8988T (cell line): Measurements from ENCODE around the gene ARHGEF7.
A peak's percentile ranks its signal among the peaks of the same experiment; 100 is the strongest.

ENCODE experiments used
- DNase-seq: peaks from one replicate; pipeline ENCODE4 v3.0.0; 2011

The ARHGEF7 gene

DNA sequence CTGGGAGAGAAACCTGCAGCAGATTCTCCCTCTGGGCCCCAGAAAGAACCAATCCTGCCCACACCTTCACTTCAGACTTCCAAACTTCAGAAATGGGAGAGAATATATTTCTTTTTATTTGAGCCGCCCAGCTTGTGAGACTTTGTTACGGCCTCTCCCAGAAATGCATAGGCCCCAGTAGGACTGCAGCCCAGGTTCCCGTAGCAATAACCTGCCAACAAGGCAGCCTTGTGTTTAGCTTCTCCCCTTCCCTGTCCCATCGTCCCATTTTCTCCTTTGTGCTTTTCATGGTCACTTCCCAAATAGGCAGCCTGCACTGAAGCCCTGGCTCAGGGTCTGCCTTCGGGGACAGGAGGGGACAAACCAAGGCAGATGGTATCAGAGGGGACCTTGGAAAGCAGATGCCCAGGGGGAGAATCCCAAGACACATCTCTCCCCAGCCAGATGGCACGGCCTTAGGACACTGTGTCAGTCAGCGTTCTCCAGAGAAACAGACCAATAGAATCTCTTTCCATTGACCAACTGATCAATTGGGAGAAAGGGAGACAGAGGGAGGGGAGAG is 3.7 kb upstream of the ARHGEF7 start:
- no peak for DNase-seq

DNA sequence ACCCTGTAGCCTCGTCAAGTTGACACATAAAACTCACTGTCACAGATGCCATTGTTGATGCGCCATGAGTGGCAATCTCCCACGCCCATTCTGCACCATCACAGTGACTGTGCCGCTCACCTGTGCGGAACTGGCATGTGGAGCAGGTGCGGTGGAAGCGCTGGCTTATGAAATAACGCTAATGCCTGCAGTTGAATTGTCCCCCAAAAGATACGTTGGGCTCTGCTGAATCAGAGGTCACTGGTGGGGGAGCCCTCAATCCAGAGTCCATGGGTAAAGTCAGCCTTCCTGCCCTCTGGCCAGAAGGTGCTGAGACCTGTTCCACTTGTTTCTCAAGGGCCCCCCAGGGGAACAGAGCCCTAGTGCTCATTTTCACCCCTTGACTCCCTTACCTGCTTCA is 2.9 kb upstream of the ARHGEF7 start:
- DNase-seq, result no peak

DNA sequence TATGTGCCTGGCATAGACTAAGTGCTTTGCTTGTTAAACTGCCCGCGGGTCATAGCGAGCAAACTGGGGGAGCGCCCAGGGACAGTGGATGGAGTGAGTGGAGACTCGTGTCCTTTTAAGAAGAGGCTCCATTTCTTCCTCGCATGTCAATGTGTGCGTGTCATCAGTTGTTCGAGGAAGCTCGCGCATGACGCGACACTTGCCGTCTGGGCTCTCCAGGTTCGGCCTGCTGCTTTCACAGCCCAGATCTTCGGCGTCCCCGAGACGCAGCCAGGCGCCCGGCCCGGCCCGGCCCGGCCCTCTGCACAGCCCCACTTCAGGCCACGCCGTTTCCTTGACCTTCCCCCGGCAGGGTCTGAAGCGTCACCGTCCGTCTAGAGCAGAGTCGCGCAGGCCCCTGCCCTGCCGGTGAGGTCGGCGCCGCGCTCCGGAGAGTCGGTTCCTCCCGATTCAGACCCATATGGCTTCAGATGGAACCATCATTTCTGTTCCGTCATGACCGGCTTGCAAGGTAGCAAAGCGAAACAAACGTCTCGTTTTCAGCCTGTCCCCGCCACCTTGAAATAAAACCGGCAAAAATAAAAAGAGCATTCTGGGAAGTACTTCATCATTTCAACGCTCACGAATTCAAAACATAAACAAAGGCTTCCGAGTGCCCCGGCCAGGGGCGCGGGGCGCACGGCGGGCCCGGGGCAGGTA is 599 bp upstream of the ARHGEF7 start:
- peak; percentile 23 for DNase-seq

DNA sequence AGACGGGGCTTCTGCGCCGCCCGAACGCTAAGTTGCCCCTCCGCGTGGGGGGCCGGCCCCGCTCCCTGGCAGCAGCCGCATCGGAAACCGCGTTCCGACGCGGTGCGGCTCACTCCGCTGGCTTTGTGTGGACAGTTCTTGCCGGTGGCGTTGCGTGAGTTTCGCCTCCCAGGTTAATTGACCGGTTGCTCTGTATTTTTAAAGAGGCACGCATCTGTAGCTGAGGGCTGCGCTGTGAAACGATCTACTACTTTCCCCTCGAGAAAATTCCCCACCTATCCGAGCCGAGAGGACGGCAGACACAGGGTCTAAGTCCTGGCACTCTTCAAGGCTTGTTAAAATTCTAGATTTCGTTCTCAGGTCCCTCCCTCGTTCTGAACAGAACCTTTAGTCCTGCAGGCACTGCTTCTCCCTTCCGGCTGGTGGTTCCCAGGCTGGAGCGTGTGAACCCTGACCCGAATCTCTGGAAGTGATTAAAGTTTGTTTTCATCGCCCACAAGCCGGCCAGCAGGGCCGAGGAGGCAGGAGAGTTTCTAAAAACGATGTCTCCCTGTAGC is 933 bp downstream of the ARHGEF7 start:
- peak; percentile 38 for DNase-seq

DNA sequence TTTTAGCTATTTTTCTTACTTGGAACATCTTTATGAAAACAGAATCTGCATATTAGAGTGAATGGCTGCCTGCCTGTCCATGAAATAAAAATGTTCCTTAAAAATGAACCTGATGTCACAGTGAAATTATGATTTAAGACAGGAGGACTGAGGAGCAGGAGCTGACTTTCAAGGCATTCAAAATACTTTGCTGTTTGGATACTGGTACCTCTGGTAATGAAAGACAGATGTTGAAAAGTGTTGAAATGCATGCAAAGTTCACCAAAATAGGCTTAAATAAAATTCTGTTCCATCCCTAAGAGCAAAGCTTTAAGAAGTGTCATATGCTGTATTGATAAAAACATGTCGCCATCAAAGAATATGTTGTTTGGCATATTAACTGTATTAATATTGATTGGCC is 1.7 kb downstream of the ARHGEF7 start:
- DNase-seq, result no peak

DNA sequence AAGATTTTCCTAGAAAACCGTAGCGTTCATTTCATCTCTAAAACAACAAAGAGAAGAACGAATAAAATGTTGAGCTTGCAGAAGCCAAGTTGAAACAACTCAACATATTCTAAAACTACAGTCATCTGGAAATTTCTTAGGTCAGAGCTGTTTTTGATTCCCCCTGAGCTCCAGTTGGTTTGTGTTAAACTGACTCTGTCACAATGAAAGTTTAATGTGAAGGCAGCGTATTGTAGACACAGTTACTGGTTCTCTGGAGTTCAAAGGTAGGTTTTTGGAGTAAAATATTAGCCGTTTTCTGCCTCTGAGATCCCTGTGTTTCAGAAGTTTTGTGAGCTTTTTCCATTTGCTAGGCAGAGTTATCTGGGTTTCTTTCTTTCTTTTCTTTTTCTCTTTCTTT is 2.2 kb downstream of the ARHGEF7 start:
- DNase-seq, result no peak

DNA sequence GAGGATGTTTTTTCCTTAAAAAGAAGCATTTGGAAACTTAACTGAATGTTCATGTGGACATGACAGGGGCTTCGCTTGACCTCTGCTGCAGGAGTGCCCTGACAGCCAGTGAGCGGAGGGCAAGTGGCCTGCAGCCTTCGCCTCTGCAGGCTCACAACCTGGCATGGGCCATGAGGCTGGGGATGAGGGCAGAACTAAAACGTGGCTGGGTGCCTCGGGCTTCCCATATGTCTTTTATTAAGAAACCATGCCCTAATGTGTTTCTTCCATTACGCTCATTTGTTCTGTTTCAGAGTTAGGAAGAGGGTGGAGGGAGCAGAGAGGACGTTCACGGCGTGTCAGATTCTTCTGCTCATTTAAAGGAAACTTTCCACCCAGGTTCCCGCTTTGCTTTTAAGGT is 2.9 kb downstream of the ARHGEF7 start:
- DNase-seq, result no peak

DNA sequence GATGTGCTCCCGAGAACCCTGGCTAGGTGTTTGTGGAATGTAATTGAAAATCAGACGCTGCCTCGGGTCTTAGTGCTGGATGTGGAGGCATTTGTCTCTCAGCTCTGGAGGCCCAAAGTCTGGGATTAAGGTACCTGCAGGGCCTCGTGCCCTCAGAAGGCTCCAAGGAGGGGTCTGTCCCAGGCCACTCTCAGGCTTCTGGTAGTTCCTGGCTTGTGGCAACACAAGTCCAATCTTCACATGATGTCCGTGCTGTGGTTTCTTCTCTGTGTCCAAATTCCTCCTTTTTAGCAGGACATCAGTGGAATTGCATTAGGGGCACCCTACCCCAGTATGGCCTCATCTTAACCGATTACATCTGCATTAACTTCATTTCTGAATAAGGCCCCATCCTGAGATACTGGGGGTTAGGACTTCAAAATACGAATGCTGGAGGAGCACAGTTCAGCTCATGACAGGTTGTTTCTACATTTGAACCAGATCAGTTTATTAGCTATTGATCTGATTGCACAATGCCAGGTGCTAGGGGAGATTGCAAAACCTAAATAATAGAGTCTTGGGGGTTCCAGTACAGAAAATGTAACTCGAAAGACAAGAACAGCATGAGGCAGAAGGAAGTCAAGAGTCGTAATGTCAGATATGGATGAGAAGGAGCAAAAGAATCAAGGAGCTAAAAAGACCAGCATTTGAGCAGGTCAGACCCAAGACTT is 3.9 kb downstream of the ARHGEF7 start:
- DNase-seq, result no peak

DNA sequence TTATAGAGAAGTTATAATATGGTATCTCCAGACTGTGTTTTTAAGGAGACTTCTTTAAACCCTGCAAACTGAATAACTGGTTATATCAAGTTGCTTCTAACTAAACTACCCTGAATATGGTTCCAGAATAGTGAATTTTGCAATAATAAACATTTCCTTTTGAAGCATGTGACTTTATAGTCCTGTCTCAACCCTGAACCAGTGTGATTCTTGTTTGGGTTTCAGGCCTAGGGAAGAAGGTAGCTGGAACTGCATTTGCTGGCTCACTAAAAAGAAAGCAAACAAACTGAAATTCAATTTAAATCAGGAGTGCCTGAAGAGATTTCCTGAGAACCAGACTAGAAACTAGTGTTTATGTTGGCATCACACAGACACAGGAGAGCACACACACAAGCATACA is 4.9 kb downstream of the ARHGEF7 start:
- no peak for DNase-seq

DNA sequence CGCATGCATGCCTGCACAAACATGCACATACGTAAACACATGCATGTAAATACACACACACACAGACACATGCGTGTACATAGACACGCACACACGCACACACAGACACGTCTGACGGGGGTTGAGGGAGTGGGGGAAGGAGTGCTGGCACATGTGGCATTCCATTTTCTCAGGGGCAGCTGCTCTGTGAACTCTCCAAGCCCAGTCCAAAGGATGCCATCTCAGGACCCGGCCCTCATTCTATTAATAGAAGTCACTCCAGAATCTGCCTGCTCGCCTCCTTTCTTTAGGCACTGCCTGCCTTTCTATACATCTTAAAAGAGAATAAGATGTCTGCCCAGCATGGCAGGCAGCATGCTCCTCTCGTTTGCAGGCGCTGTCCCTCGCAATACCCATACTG is 5.3 kb downstream of the ARHGEF7 start:
- DNase-seq, result no peak

DNA sequence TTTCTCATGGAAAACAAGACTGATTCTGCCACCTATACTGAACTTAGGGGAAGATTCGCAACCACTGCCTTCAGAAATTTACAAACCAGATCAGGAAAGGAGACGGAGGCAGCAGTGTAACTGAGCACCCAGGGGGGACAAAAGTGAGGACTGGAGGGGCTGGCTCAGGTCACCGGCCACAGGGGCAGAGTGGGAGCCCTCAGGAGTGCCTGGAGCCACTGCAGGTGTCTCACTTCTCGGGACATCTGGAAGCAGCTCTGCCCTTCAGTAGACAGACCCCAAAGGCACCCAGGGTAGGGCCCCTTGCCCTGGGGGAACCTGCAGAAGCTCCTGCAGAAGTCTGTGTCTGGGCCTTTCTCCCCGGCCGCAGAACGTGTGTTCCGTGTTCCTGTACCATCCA is 5.8 kb downstream of the ARHGEF7 start:
- no peak for DNase-seq

DNA sequence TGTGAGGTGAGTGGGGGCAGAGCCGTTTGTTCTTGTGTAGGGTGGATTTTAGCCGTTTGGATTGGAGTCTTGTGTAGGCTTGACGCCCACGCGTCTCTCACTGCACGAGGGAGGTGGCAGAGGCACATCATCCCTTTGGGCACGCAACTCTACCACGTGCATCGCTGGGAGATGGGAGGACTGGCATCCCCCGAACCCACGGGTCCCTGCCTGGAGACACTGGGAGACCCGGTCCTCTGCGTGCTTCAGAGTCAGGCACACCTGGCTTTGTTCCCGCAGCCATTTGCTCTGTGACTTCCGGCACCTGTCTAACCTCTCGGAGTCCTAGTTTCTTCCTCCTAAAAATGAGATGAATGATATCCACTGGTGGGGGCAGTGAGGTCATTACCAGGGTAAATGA is 6.4 kb downstream of the ARHGEF7 start:
- DNase-seq, result no peak

DNA sequence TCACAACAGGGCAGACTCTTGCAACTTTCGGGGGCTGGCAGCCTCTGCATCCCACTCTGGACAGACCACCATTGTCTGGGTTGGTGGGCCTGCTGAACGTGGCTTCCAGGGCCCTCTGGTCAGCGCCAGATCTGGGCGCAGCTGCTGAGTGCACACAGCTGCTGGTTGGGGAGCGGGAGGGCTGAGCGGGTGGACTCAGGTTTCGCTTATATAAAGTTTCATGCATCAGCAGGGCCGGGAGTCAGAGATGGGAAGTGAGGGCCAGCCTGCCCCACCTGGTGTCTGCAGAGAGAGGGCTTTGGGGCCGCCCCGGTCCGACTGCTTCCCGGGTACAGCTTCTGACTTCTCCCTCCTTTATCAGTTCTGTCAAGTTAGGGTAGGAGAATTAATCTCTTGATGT is 6.9 kb downstream of the ARHGEF7 start:
- DNase-seq, result no peak

DNA sequence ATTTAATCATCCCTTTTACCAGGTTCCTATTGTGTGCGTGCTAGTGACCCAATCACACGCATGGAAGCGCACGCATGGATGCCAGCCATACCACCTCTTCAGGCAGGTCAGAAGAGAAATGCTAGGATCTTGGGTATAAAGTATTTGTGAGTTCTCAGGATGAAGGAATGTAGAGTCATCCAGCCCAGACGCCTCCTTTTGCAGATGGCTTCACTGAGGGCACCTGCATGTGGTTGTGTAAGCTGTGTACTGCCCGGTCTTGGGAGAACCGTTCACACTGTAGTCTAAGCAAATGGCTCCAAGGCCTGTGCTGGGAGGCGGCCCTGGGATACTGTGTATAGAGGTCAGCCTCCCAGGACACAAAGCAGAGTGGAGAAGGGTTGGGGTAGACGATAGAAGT is 7.5 kb downstream of the ARHGEF7 start:
- DNase-seq, result no peak

DNA sequence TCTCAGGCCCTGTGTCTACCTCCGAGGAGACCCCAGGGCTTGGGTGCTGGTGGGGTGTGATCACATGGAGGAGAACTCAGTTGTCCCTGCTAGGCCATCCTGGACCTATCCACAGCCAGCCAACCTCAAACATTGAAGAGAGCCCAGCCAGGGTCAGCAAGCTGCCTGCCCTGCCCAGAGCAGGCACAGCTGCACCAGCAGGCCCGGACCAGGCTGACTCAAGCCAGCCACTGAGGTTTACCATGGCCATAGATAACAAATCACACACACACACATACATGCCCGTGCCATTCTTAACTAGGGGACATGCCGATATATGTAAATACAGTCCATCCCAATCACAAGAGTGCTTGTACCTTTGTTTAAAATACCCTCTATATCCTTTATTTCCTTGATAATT is 8.1 kb downstream of the ARHGEF7 start:
- DNase-seq, result no peak

DNA sequence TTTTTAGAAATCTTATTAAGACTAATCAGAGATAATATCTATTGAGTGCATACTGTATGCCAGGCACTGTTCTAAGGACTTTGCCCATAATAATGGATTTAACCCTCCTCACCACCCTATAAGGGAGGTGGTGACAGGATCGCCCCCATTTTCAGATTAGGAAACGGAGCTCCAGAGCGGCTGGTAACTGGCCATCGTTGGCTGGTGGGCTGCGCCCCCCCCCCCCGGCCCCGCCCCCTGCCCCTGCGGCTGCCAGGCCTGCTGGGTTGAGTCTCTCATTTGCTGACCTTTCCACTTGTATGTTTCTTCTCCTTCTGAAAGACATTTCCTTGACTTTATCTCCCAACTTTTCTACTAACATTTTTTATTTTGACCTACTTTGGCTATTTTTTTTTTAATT is 8.5 kb downstream of the ARHGEF7 start:
- DNase-seq, result no peak

DNA sequence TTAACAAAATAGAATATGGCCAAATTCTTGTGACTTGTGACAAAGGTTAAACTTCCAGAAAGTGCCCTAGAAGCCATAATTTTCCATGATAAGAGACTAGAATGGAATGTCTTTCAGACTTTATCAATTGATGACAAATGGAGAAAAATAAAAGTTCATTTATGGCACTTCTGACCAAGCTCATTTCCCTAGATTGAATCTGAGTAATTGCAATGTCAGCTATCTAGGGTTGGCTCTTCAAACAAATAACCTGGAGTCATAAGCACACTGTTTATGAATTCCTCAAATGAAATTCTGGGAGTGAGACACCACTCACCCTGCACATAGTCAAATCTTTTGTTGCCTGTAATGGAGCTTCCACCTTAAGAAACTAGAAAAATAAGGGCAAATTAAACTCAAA is 11.4 kb downstream of the ARHGEF7 start:
- DNase-seq, result no peak

DNA sequence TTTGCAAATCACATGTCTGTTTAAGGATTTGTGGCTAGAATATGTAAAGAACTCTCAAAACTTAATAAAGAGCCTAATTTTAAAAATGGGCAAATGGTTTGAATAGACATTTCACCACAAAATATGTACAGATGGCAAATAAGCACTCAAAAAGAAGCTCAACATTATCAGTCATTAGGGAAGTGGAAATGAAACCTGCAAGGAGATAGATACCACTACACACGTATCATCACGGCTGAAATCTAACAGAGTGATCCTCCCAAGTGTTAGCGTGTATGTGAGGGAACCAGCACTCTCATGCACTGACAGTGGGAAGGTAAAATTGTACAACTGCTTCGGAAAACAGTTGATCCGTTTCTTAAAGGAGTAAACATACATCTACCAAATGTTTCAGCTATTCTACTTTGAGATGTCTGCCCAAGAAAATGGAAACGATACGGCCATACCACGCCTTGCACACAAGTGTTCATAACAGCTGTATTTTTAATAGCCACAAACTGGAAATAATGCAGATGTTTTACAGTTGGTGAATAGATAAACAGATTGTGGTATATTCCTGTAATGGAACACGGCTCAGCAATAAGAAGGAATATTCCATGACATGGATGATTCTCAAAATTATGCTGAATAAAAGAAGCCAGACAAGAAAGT is 14.5 kb downstream of the ARHGEF7 start:
- DNase-seq, result no peak

DNA sequence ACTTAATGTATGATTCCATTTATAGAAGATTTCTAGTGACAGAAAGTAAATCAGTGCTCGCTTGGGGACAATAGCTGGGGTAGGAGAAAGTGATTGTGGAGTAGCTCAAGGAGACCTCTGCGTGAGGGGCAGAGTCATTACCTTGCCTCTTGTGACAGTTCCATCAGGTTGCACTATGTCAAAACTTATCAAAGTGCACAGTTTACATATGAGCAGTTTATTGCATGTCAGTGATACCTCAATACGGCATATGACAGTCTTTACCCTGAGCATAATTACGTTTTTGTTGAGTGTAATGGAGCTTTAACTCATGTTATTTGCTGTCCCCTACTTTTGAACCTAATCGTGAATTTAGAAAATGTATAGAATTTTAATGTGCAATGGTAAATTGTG is 15.0 kb downstream of the ARHGEF7 start:
- DNase-seq, result no peak

DNA sequence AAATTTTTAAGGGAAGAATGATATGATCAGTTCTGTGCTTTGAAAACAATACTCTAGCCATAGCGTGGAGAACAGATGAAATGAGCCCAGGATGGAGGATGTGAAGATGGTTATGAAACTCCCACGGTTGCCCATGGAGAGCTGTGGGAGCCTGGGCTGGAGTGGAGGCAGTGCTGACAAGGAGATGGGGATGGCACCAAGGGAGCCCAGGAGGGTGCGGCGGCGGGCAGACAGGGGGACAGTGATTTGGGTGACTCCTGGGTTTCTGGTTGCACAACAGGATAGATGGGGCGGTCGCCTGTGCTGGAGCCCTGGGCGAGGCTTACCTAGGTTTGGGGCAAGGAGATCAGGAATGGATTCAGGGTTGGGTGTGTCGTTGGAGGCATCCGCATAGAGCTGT is 15.9 kb downstream of the ARHGEF7 start:
- no peak for DNase-seq

DNA sequence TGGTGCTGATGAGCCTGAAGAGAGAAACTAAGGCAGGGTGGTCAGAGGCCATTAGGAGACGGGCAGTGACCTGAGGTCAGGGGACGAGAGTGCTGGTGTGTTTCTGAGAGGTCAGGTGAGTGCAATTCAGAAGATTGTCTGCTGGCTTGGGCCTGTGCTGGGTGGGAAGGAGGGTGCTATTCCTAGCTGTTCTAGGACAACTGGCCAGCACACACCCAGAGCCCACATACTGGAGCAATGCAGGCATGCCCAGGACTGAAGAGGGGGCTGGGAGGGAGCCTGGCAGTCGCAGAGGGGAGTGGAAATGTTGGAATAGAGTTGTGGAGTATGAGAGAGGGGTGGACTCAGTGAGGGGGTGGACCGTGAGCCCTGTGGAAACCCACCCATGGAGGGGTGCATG is 16.5 kb downstream of the ARHGEF7 start:
- no peak for DNase-seq

DNA sequence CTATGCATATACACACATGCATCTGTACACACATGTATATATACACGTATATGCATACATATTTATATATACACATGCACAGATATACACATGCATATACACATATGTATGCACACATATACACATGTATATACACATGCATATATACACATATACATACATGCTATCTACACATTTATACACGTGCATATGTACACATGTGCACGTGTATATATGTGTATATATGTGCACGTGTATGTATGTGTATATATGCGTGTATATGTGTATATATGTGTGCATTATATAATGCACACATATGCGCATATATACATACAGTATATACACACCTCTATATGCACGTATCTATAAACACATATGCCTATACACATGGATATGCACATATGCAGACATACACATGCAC is 17.8 kb downstream of the ARHGEF7 start:
- no peak for DNase-seq

DNA sequence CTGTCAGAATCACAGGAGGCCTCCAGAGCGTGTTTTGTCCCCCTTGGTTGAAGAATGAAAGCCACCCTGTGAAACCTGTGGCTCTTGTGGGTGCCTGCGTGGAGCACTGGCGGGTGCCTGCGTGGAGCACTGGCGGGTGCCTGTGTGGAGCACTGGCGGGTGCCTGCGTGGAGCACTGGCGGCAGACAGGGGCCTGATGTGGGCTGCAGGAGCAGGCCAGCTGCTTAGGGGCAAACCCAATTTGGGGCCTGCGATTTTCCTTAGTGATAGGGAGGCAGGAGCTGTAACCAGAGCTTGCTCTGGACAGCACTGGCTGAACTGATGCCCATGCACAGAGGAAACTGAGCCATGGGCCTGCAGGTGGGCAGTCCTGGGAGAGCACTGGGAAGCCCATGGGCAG is 24.3 kb downstream of the ARHGEF7 start:
- DNase-seq, result no peak
